GM18519 (cell line): ENCODE data around the gene KCTD1.

ENCODE experiments used
- ATAC-seq: cut with Tn5 transposase; IDR thresholded peaks from one replicate; pipeline ENCODE4 v1.9.1; 2021; ENCODE audit warnings: mild to moderate bottlenecking, moderate library complexity; ENCODE audit not compliant: unreplicated experiment, low FRiP score

Gene KCTD1

DNA sequence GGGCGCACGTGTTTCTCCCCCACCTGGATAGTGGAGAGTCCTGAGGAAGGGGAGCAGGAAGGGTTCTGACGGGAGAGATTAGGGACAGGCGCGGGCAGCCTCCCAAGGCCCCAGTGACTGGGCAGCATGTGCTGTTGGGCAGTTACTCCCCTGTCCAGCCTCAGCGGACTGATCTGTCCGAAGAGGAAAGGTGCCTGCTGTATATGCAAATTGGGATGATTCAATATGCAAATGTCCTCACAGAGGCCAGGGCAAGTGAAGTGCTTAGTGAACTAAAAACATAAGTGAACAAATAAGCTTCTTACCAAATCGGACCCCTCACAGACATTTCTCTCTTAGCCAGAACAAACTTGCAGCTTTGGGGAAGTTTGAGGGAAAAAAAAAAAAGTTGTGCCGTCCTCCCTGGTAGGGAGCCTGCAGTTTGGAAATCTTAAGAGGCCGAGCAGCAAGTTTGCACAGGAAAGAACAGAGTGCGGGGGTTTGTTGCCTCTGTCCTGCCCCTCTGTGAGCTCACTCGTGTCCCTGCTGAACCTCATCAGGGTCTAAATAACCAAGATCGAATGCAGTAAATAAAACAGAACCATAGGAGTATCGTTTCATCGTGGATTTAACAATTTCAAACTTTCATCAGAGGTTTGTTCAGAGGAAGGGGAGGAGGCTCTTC, 141.4 kb downstream of the KCTD1 start:
- ATAC-seq, result no peak

DNA sequence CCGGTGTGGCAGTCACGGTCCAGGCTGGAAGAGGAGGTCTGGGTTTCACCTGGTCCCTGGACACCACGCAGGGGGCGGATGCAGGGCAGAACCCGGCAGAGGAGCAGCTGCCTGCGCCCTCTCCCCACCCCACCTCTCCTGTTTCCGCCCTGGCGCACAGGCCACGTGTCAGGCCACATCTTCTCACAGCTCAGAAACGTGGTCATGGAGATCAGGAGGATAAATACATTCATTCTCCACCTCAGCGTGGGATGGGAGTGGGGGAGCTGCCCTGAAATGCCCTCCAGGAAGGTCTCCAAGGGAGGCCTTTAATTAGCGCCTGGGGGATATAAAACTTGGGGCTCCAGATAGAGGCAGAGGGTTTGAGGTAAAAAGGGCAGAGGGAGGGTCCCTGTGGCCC, 142.0 kb downstream of the KCTD1 start:
- no peak for ATAC-seq

GRCh38 chr18:26405190-26405801, 143.1 kb downstream of the KCTD1 start:
- peak; percentile 80 for ATAC-seq
